ENCODE results near the gene EXD3.
"Not testable (repeated sequence)": the region's sequence is repeated elsewhere in the genome, so short reads cannot be mapped to it uniquely, and the experiment has no call there.

Gene EXD3

DNA sequence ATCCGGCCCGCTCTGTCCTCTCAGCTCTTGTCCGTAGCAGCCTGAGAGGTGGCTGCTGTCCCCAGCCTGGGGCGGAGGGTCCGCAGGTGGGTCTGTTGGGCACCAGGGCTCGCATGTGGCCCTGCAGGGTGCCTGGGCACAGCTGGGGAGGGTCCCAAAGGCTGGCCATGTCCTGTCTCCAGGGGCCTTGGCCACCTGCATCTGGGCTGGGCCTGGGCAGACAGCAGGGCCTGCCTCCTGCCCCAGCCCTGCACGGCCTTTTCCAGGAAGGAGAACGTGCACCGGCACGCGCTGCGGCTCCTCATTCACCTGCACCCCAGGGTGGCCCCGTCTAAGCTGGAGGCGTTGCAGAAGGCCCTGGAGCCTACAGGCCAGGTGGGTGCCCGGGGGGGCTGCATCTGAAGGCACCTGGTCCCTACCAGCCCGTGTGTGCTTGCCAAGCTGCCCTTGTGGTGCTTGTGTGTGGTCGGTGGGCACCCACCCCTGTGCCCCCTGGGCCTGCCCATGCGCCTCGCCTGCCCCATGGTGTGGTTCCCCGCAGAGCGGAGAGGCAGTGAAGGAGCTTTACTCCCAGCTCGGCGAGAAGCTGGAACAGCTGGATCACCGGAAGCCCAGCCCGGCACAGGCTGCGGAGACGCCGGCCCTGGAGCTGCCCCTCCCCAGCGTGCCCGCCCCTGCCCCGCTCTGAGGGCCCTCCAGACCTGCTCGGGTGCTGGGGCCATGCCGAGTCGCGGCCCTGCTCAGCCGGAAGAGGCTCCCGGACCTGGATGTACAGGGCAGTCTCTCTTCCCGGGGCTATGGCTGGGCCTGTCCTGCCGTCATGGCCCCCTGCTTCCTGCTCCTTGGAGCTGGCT lies 150.5 kb downstream of the EXD3 start:
- DNase-seq (ENCODE audit: low read depth, low spot score), result no peak

DNA sequence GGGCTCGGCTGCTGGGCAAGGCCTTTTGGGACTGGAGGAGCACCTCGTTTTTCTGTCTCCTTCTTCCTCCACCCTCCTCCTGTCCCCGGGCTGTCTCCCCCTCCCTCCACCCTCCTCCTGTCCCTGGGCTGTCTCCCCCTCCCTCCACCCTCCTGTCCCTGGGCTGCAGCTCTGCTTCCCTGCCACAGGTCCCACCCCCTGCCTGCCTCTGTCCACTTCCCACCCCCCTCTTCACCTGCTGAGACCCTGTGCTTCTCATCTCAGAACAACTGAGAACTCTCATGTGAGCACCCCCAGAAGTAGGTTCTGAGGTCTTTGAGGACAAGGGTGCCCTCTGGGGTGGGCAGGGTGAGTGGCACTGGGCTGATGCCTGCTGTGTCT lies 151.3 kb downstream of the EXD3 start:
- no peak for DNase-seq (ENCODE audit: low read depth, low spot score)

DNA sequence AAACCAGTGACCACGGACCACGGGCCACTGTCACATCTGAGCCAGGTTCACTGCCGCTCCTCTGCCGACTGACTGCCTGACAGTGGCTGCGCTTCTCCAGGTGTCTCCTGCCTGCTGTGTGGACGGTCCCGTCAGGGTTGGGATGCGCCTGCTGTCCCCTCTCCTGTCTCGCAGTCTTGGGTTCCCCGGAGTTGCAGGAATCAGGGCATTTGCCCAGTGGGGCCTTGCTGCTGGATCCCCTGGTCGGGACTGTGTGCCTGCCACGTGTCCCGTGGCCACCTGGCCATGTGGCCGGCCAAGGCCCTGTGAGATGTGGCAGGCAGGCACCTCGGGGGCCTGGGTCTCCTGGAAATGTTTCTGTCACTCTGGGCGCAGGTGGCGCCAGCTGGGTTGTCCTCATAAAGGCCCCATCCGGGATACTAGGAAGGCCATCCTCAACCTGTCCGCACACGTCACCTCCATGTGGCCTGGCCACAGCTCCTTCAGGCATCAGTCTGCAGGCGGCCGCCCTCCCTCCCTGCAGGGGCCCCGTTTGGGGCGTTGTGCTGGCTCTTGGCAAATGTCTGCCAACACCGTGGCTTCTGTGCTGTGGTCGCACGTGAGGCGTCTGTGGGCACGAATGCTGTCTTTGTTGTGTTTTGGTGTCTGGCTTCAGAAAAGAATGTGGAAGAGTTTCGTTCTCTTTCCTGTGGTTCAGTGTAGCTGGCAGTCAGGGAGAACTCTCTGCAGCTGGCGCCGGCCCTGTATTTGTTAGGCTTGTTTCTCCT lies 151.8 kb downstream of the EXD3 start:
- no peak for DNase-seq (ENCODE audit: low read depth, low spot score)

DNA sequence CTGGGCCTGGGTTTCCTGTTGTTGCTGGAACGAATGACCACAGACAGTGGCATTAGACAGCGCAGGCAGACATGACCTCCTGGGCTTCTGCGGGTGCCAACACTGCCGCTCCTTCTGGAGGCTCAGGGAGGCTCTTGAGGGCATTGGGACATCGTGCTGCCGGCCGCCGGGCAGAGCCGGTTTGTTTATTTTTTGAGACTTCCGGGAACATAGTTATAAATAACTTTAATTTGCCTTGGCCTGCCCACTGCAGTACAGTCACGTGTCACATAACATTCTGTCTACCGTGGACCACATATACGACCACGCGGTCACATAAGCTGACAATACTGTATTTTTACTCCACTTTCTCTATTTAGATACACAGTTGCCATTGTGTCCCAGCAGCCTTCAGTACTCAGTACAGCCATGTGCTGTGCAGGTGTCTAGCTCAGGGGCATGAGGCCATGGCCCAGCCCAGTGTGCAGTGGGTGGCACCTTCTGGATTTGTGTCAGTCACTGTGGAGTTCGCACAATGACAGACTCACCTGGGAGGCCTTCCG lies 153.7 kb downstream of the EXD3 start:
- no peak for DNase-seq (ENCODE audit: low read depth, low spot score)

DNA sequence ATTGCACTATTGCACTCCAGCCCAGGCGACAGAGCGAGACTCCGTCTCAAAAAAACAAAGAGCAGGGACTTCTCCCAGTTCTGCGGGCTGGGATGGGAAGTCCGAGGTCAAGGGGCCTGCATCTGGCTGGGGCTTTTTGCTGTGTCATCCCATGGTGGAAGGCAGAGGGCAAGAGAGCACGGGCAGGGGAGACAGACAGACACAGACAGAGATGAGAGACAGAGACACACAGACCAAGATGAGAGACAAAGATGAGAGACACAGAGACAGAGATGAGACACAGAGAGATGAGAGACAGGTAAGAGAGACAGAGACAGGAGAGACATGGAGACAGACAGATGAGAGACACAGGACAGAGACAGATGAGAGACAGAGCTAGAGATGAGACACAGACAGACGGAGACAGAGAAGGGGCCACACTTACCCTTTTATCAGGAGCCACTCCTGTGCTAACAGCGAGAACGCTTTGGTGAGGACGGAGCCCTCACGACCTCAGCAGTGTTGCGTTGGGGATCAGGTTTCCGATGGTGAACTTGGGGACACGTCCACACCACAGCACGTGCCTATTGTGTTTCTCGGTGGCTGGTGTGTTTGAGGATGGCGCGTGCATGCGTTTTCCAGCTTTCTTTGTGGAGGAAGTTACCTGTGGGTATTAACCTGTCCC lies 154.3 kb downstream of the EXD3 start:
- no peak for DNase-seq (ENCODE audit: low read depth, low spot score)

DNA sequence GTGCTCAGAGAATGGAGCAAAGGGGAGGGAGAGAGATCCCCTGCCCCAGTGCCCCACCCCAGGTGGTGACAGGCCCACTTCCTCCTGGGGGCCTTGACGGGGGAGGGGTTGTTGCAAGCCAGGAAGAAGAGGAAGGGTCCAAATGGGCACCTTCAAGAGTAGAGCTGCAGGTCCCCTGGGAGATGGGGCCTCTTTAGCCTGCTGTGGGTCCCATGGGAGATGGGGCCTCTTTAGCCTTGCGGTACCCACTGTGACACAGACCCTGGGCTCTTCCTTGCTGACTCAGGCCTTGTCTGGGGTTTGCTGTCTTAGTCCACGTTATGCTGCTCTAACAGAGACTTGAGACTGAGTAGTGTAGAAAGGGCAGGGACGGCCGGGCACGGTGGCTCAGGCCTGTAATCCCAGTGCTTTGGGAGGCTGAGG lies 155.0 kb downstream of the EXD3 start:
- DNase-seq (ENCODE audit: low read depth, low spot score), result no peak

DNA sequence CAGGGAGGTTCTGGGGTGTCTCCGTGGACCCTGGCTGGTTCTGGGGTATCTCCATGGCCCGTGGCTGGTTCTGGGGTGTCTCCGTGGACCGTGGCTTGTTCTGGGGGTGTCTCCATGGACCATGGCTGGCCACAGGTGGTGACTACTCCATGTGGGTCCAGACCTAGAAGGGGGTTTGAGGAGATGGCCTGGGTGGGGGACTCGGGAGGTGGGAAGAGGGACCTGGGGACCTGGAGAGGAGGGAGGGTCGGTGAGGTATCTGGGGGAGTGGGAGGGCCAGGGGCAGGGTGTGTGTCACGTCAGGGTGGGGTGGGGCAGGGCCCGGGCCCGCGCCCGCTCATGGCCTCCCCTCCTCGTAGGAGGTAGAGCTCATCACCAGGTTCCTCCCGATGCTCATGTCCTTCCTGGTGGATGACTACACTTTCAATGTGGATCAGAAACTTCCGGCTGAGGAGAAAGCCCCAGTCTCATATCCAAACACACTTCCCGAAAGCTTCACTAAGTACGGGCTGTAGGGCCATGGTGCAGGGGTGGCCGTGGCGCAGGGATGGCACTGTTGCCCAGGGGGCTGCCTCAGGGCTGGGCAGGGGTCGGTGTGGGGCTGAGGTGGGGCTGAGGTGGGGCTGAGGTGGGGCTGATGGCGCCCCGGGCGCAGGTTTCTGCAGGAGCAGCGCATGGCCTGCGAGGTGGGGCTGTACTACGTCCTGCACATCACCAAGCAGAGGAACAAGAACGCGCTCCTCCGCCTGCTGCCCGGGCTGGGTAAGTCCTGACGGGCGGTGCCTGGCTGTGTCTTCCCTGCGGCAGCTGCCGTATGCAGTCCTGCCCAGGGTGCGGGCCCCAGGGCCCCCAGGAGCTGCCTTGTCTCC lies 156.1 kb downstream of the EXD3 start:
- no peak for DNase-seq (ENCODE audit: low read depth, low spot score)

DNA sequence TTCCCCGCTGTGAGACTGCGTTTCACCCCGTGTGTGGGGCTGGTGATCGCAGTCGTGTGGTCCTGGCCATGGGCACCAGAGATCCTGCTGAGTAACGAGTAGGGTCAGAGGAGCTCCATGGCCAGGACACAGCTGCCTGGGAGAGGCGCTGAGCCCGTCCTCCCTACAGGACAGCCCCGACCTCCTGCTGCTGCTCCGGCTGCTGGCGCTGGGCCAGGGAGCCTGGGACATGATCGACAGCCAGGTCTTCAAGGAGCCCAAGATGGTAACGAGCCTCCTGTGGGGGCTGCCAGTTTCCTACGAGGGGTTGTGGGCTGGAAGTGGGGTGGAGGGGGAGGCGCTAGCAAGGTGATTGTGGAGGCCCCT lies 156.8 kb downstream of the EXD3 start:
- no peak for DNase-seq (ENCODE audit: low read depth, low spot score)

DNA sequence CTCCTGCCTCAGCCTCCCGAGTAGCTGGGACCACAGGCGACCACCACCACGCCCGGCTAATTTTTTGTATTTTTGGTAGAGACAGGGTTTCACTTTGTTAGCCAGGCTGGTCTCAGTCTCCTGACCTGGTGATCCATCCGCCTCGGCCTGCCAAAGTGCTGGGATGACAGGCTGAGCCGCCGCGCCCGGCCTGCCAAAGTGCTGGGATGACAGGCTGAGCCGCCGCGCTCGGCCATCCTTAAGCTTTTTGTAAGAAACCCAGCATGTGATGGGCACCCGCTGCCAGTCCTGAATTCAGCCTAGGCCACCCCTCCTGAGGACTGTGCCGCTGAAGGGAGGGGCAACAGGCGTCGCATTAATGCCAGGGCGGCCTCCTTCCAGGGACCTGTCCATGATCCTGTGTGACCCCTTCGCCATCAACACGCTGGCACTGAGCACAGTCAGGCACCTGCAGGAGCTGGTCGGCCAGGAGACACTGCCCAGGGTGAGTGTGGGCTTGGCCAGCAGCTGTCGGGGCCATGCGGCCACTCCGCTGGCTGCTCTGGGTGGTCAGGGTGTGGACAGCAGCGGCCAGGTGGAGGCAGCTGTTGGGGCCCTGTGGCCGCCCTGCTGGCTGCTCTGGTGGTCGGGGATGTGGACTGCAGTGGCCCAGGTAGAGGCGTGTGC lies 157.3 kb downstream of the EXD3 start:
- no peak for DNase-seq (ENCODE audit: low read depth, low spot score)

DNA sequence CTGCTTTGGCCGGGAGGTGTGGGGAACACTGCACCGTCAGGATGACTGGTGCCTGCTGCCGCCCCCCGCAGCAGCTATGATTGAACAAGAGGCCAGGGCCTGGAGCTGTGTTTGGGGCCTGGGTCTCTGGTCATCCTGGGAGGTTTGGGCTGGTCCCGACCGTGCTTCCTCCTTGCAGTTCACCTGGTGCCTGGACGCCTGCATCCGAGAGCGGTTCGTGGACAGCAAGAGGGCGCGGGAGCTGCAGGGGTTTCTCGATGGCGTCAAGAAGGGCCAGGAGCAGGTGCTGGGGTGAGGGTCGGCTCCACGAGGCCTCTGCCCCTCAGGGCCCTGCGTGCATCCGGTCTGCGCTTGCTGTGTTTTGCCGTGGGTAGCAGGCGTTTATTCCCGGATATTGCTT lies 158.9 kb downstream of the EXD3 start:
- DNase-seq (ENCODE audit: low read depth, low spot score), result no peak

DNA sequence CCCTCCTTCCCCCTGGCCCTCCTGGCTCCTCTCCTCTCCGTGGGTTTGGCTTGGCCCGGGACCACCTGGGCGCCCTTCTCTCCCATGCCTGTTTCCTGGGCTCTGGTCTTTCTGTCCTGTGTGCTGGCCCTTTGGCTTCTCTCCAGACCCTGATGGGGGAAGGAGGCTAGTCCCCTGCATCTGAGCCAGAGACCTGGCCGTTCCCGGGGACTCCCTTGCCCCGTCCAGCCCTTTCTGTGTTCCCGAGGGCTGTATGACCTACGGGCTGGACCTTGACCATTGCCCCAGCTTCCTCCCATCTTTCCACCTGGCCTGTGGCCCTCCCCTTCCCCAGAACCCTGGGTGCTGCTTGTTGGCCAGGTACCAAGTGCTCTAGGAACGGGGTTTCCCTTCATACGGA lies 159.5 kb downstream of the EXD3 start:
- DNase-seq (ENCODE audit: low read depth, low spot score), result no peak

DNA sequence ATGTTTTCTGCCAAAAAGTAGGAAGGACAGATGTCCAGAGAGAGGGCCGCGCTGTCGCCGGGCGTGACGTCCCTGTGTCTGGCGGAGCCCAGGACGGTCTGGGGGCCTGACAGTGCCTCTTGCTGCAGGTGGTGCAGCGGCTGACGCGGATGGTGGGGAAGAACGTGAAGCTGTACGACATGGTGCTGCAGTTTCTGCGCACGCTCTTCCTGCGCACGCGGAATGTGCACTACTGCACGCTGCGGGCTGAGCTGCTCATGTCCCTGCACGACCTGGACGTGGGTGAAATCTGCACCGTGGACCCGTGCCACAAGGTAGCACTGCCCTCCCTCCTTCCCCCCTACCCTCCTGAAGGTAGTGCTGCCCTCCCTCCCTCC lies 160.1 kb downstream of the EXD3 start:
- DNase-seq (ENCODE audit: low read depth, low spot score), result no peak

DNA sequence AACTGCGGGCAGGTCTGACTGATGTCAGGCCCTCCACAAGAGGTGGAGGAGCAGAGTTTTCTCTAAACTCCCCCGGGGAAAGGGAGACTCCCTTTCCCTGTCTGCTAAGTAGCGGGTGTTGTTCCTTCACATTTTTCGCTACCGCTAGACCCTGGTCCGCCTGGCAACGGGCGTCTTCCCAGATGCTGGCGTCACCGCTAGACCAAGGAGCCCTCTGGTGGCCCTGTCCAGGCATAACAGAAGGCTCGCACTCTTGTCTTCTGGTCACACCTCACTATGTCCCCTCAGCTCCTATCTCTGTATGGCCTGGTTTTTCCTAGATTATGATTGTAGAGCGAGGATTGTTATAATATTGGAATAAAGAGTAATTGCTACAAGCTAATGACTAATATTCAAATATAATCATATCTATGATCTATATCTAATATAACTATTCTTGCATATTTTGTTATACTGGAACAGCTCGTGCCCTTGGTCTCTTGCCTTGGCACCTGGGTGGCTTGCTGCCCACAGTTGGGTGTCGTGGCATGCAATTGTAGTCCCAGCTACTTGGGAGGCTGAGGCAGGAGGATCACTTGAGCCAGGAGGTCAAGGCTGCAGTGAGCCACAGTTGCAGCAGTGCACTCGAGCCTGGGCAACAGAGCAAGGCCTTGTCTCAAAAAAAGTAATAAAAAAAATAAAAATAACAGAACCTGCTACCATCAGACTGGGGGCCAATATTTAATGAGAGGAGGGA lies 160.6 kb downstream of the EXD3 start:
- DNase-seq (ENCODE audit: low read depth, low spot score), result not testable (repeated sequence)

Data from activated CD4-positive, CD25-positive, alpha-beta regulatory T cell treated with anti-CD3 and anti-CD28 coated beads, Interleukin-2, amount 50 U/mL, for 16 hours (primary cell).